ENCODE measurements around the gene SCUBE1. TPM values are rescaled to one million over a fixed set of nuclear protein-coding genes. Genes with fewer than 3 reads are reported as not detected.

The SCUBE1 gene
- total RNA-seq, 1 experiment from 2014 or later, result not detected

DNA sequence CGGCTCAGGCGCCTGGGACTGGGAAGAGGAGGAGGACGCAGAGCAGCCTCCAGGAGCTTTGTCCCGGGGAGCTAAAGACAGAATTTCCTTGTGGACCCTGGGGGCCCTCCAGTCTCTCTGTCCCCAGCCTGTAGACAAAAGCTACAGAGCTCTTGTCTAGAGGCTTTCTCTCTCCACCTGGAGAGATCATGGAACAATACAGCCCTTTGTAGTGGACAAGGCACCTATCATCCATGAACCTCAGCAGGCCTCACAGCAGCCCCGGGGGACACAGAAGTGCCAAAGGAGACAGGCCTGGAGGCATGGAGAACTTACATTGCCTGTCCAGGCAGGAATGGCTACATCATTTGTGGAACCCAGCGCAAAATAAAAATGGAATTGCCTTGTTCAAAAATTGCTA, 100.5 kb downstream of the SCUBE1 start:
- Histone ChIP-seq H3K27me3 (ENCODE audit: insufficient read depth, low read depth) (peaks cover 41% of the 10 kb centered on the region), H4K20me1 (ENCODE audit: insufficient read depth) (no peaks in the 10 kb centered on the region), H3K4me2 (no peak overlapping the region), H3K4me3 (no peak overlapping the region), H2AFZ (no peak overlapping the region), H3K4me1 (replicated peaks; ENCODE audit: insufficient read depth) (no peaks in the 10 kb centered on the region), H3K36me3 (ENCODE audit: low read depth) (no peaks in the 10 kb centered on the region), H3F3A (ENCODE audit: insufficient read depth, low read depth) (no peaks in the 10 kb centered on the region), H3K9me2 (ENCODE audit: insufficient read depth) (no peaks in the 10 kb centered on the region), H3K9me3 (ENCODE audit: insufficient read depth, low read depth) (no peaks in the 10 kb centered on the region), H3K27ac (no peak overlapping the region), H3K79me2 (ENCODE audit: low read depth) (no peaks in the 10 kb centered on the region)
- no peak for TF ChIP-seq EZH2 (IDR thresholded peaks at IDR 0.05; ENCODE audit: low read depth)
- TF ChIP-seq, protein P1, sequence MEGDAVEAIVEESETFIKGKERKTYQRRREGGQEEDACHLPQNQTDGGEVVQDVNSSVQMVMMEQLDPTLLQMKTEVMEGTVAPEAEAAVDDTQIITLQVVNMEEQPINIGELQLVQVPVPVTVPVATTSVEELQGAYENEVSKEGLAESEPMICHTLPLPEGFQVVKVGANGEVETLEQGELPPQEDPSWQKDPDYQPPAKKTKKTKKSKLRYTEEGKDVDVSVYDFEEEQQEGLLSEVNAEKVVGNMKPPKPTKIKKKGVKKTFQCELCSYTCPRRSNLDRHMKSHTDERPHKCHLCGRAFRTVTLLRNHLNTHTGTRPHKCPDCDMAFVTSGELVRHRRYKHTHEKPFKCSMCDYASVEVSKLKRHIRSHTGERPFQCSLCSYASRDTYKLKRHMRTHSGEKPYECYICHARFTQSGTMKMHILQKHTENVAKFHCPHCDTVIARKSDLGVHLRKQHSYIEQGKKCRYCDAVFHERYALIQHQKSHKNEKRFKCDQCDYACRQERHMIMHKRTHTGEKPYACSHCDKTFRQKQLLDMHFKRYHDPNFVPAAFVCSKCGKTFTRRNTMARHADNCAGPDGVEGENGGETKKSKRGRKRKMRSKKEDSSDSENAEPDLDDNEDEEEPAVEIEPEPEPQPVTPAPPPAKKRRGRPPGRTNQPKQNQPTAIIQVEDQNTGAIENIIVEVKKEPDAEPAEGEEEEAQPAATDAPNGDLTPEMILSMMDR (conservative IDR thresholded peaks at IDR 0.05), result no peak
- intact Hi-C loops (cut with micrococcal nuclease; ENCODE audit: unreplicated experiment), result no loop called here
- BruUV-seq (replicated peaks), result no TSS peak
- POLR2A ChIA-PET (ENCODE audit: unreplicated experiment), result no interaction called here
- DNase-seq, result no peak
- CTCF ChIA-PET, result interaction anchor here (1.0 kb wide), 1 partner anchor 11 kb away, joined by 3 read pairs; no protein-coding TSS in a partner anchor

- Histone ChIP-seq H3K9me2 (ENCODE audit: insufficient read depth) (no peaks in the 10 kb centered on the region), H3K27me3 (ENCODE audit: insufficient read depth, low read depth) (peaks cover 45% of the 10 kb centered on the region), H3K36me3 (ENCODE audit: low read depth) (no peaks in the 10 kb centered on the region), H3K27ac (no peak overlapping the region), H3K9me3 (ENCODE audit: insufficient read depth, low read depth) (no peaks in the 10 kb centered on the region), H3K4me3 (no peak overlapping the region), H3F3A (ENCODE audit: insufficient read depth, low read depth) (no peaks in the 10 kb centered on the region), H3K4me1 (replicated peaks; ENCODE audit: insufficient read depth) (no peaks in the 10 kb centered on the region), H2AFZ (no peak overlapping the region), H3K79me2 (ENCODE audit: low read depth) (no peaks in the 10 kb centered on the region), H4K20me1 (ENCODE audit: insufficient read depth) (no peaks in the 10 kb centered on the region), H3K4me2 (no peak overlapping the region)
- intact Hi-C loops (cut with micrococcal nuclease; ENCODE audit: unreplicated experiment), result no loop called here
- TF ChIP-seq, protein P1 (conservative IDR thresholded peaks at IDR 0.05), result no peak
- TF ChIP-seq EZH2 (IDR thresholded peaks at IDR 0.05; ENCODE audit: low read depth), result no peak
- no TSS peak for BruUV-seq (replicated peaks)
- POLR2A ChIA-PET (ENCODE audit: unreplicated experiment), result no interaction called here
- no peak for DNase-seq
- CTCF ChIA-PET, result interaction anchor here (1.0 kb wide), 1 partner anchor 12 kb away, joined by 3 read pairs; no protein-coding TSS in a partner anchor
These were observed 101.3 kb downstream of the SCUBE1 start for GRCh38 chr22:43241699-43242386.

- Histone ChIP-seq H3K4me3 (no peak overlapping the region), H3K27me3 (ENCODE audit: insufficient read depth, low read depth) (peaks cover 51% of the 10 kb centered on the region), H3K36me3 (ENCODE audit: low read depth) (no peaks in the 10 kb centered on the region), H3K4me1 (replicated peaks; ENCODE audit: insufficient read depth) (no peaks in the 10 kb centered on the region), H3K27ac (no peak overlapping the region), H3F3A (ENCODE audit: insufficient read depth, low read depth) (no peaks in the 10 kb centered on the region), H3K9me2 (ENCODE audit: insufficient read depth) (no peaks in the 10 kb centered on the region), H3K79me2 (ENCODE audit: low read depth) (no peaks in the 10 kb centered on the region), H3K4me2 (no peak overlapping the region), H3K9me3 (ENCODE audit: insufficient read depth, low read depth) (no peaks in the 10 kb centered on the region), H4K20me1 (ENCODE audit: insufficient read depth) (no peaks in the 10 kb centered on the region), H2AFZ (no peak overlapping the region)
- CTCF ChIA-PET, result interaction anchor here (0.6 kb wide), 1 partner anchor 32 kb away, joined by 4 read pairs; no protein-coding TSS in a partner anchor
- no peak for DNase-seq
- TF ChIP-seq EZH2 (IDR thresholded peaks at IDR 0.05; ENCODE audit: low read depth), result no peak
- TF ChIP-seq, protein P1 (conservative IDR thresholded peaks at IDR 0.05), result no peak
- BruUV-seq (replicated peaks), result no TSS peak
- intact Hi-C loops (cut with micrococcal nuclease; ENCODE audit: unreplicated experiment), result no loop called here
- POLR2A ChIA-PET (ENCODE audit: unreplicated experiment), result no interaction called here
These were observed 102.0 kb downstream of the SCUBE1 start for GRCh38 chr22:43241138-43241597.

Data from PC-9 (cell line).